Esophagus squamous epithelium (tissue), 5 donors: Measurements from ENCODE around the gene TPSD1. TPM values are rescaled to one million over a fixed set of nuclear protein-coding genes. Genes with fewer than 3 reads are reported as not detected.

Source experiments
- DNase-seq: peaks from one replicate; lab custom pipeline; 2025; lab: John Stamatoyannopoulos, UW
- H3K27ac ChIP-seq, 4 donors: fragments of 200-600 bp; sonication (generic); one replicate each; pipeline ENCODE4 v1.5.1; 2016 to 2019; ENCODE audit warnings: mild to moderate bottlenecking in 1 of 4
- H3K27me3 ChIP-seq, 4 donors: fragments of 200-600 bp; sonication (generic); 1 replicate in 3 of 4; 2 replicates in 1 of 4; pipeline versions ENCODE4 v1.5.1 to v1.6.0; 2017 to 2021; ENCODE audit warnings: antibody characterized with exemption in 1 of 4
- H3K36me3 ChIP-seq, 3 donors: fragments of 200-600 bp; sonication (generic); one replicate each; pipeline ENCODE4 v1.5.1; 2016 to 2019
- H3K4me1 ChIP-seq, 3 donors: fragments of 200-600 bp; sonication (generic); one replicate each; pipeline ENCODE4 v1.5.1; 2017 to 2019
- H3K4me3 ChIP-seq, 4 donors: fragments of 200-600 bp; sonication (generic); 1 replicate in 3 of 4; 2 replicates in 1 of 4; pipeline ENCODE4 v1.5.1; 2016 to 2019; ENCODE audit warnings: mild to moderate bottlenecking in 2 of 4, moderate library complexity in 1 of 4
- H3K9me3 ChIP-seq, 3 donors: fragments of 200-600 bp; sonication (generic); one replicate each; pipeline ENCODE4 v1.5.1; 2016 to 2019
- CTCF ChIP-seq, 6 experiments: fragments of 450-650 bp in 4 of 6; fragments of 200-600 bp in 2 of 6; sonication (generic) in 2 of 6; IDR thresholded peaks; one replicate each; pipeline ENCODE4 v1.5.1; 2016 to 2019; ENCODE audit warnings: antibody characterized with exemption in 6 of 6, mild to moderate bottlenecking in 4 of 6, moderate library complexity in 4 of 6
- POLR2A ChIP-seq, 4 donors: fragments of 450-650 bp; IDR thresholded peaks; one replicate each; pipeline ENCODE4 v1.6.1; 2017; ENCODE audit warnings: antibody characterized with exemption in 4 of 4, mild to moderate bottlenecking in 4 of 4, moderate library complexity in 3 of 4
- WGBS, 2 donors: methylation state at CpG; one replicate each; pipeline ENCODE4 v1.1.5; 2018; 5-methylcytosine and 5-hydroxymethylcytosine counted together
- intact Hi-C: fragments of 100-400 bp; cut with DNase I; formaldehyde crosslinking; loops from one replicate; pipeline ENCODE4 v1.15.0; 2022
- total RNA-seq, 4 donors: library from RNA; depleted of rRNA; stranded (reverse); fragments of >200 nt; gene quantifications; one replicate each; pipeline ENCODE4 v1.1.0, GENCODE V29; 2016
- donor health status: DM: yes; HTN: yes; CAD: no.

TPSD1 gene
- total RNA-seq, 4 donors from 2014 or later: 0.91 to 5.9 TPM; not detected in 2

- Histone ChIP-seq H3K4me1 (peaks cover 0 to 10% (median 0%) of the 10 kb centered on the region in 3 donors), H3K9me3 (no peaks in the 10 kb centered on the region), H3K27me3 (peaks cover 0 to 93% (median 0%) of the 10 kb centered on the region in 4 donors), H3K36me3 (no peaks in the 10 kb centered on the region), H3K27ac (no peak overlapping the region), H3K4me3 (no peak overlapping the region)
- TF ChIP-seq CTCF (IDR thresholded peaks at IDR 0.05) (no peak), POLR2A (IDR thresholded peaks at IDR 0.05) (no peak)
- WGBS, 2 donors: 41 to 57% methylated on average over 7 of the region's 30 CpGs
- DNase-seq: no peak
- intact Hi-C loops: no loop called here
Observed at GRCh38 chr16:1275791-1276579, 20.1 kb downstream of the TPSD1 start.

- no CpG with 5 or more reads among the region's 14 CpGs for WGBS, 2 donors
- Histone ChIP-seq H3K4me3 (no peak overlapping the region), H3K27ac (no peak overlapping the region), H3K27me3 (peaks cover 0 to 95% (median 0%) of the 10 kb centered on the region in 4 donors), H3K36me3 (no peaks in the 10 kb centered on the region), H3K4me1 (peaks cover 0 to 9% (median 0%) of the 10 kb centered on the region in 3 donors), H3K9me3 (no peaks in the 10 kb centered on the region)
- no peak for DNase-seq
- intact Hi-C loops: no loop called here
- TF ChIP-seq CTCF (IDR thresholded peaks at IDR 0.05): no peak
- TF ChIP-seq POLR2A (IDR thresholded peaks at IDR 0.05): no peak
Observed at GRCh38 chr16:1276580-1276878, 20.7 kb downstream of the TPSD1 start.

GRCh38 chr16:1277151-1277598 is 21.3 kb downstream of the TPSD1 start:
- intact Hi-C loops: no loop called here
- no peak overlapping the region for H3K4me3 ChIP-seq
- no peaks in the 10 kb centered on the region for H3K36me3 ChIP-seq
- H3K27ac ChIP-seq: no peak overlapping the region
- WGBS, 2 donors: 69% methylated on average over 9 of the region's 19 CpGs; no CpG with 5 or more reads in 1 of the 2 donors
- DNase-seq: no peak
- peaks cover 0 to 2% (median 0%) of the 10 kb centered on the region in 3 donors for H3K4me1 ChIP-seq
- no peak for TF ChIP-seq CTCF (IDR thresholded peaks at IDR 0.05)
- no peak for TF ChIP-seq POLR2A (IDR thresholded peaks at IDR 0.05)
- no peaks in the 10 kb centered on the region for H3K9me3 ChIP-seq
- peaks cover 0 to 94% (median 0%) of the 10 kb centered on the region in 4 donors for H3K27me3 ChIP-seq

- TF ChIP-seq POLR2A (IDR thresholded peaks at IDR 0.05) (no peak), CTCF (IDR thresholded peaks at IDR 0.05) (no peak)
- H3K27me3 ChIP-seq: peaks cover 0 to 93% (median 0%) of the 10 kb centered on the region in 4 donors
- H3K9me3 ChIP-seq: no peaks in the 10 kb centered on the region
- H3K4me3 ChIP-seq: no peak overlapping the region
- DNase-seq: no peak
- no peaks in the 10 kb centered on the region for H3K36me3 ChIP-seq
- intact Hi-C loops: no loop called here
- no peak overlapping the region for H3K27ac ChIP-seq
- no peaks in the 10 kb centered on the region for H3K4me1 ChIP-seq
- WGBS, 2 donors: 32 to 58% methylated on average over 11 to 13 of the region's 21 CpGs
Observed at GRCh38 chr16:1277617-1278282, 21.9 kb downstream of the TPSD1 start.

GRCh38 chr16:1278477-1278876 is 22.6 kb downstream of the TPSD1 start:
- intact Hi-C loops: no loop called here
- Histone ChIP-seq H3K4me3 (no peak overlapping the region), H3K27ac (no peak overlapping the region), H3K4me1 (no peaks in the 10 kb centered on the region), H3K36me3 (no peaks in the 10 kb centered on the region), H3K9me3 (no peaks in the 10 kb centered on the region), H3K27me3 (peaks cover 0 to 93% (median 0%) of the 10 kb centered on the region in 4 donors)
- DNase-seq: no peak
- no peak for TF ChIP-seq CTCF (IDR thresholded peaks at IDR 0.05)
- TF ChIP-seq POLR2A (IDR thresholded peaks at IDR 0.05): no peak
- 3 to 8% methylated on average over 5 to 6 of the region's 18 CpGs for WGBS, 2 donors
